Sigmoid colon (tissue), 7 donors: Measurements from ENCODE around the gene EBF4. TPM values are rescaled to one million over a fixed set of nuclear protein-coding genes. Genes with fewer than 3 reads are reported as not detected.
"Not testable (repeated sequence)": the region's sequence is repeated elsewhere in the genome, so short reads cannot be mapped to it uniquely, and the experiment has no call there.

Source experiments
- DNase-seq: peaks from one replicate; pipeline ENCODE4 v3.0.0-alpha.2; 2019
- H3K27ac ChIP-seq, 4 donors: fragments of 200-600 bp; sonication (generic); one replicate each; pipeline ENCODE4 v1.5.1; 2016 to 2019; ENCODE audit warnings: mild to moderate bottlenecking in 1 of 4
- H3K27me3 ChIP-seq, 3 donors: fragments of 200-600 bp; sonication (generic); one replicate each; pipeline ENCODE4 v1.5.1; 2019; ENCODE audit warnings: mild to moderate bottlenecking in 1 of 3
- H3K36me3 ChIP-seq, 4 donors: fragments of 200-600 bp; sonication (generic); one replicate each; pipeline ENCODE4 v1.5.1; 2016 to 2019
- H3K4me1 ChIP-seq, 4 donors: fragments of 200-600 bp; sonication (generic); one replicate each; pipeline ENCODE4 v1.5.1; 2017 to 2019
- H3K4me3 ChIP-seq, 4 donors: fragments of 200-600 bp; sonication (generic); one replicate each; pipeline ENCODE4 v1.5.1; 2017 to 2019; ENCODE audit warnings: mild to moderate bottlenecking in 2 of 4, moderate library complexity in 1 of 4
- H3K9me3 ChIP-seq, 4 donors: fragments of 200-600 bp in 3 of 4; sonication (generic) in 3 of 4; one replicate each; pipeline versions ENCODE4 v1.5.1 to v1.6.1; 2013 to 2019
- CTCF ChIP-seq, 4 experiments: fragments of 450-650 bp in 3 of 4; fragments of 200-600 bp in 1 of 4; IDR thresholded peaks; one replicate each; pipeline ENCODE4 v1.5.1; 2016 to 2019; ENCODE audit warnings: antibody characterized with exemption in 4 of 4, mild to moderate bottlenecking in 3 of 4, moderate library complexity in 2 of 4
- EP300 ChIP-seq, 4 donors: sonication (generic); formaldehyde crosslinking; IDR thresholded peaks; one replicate each; pipeline ENCODE4 v1.6.1; 2017; ENCODE audit warnings: antibody characterized with exemption in 4 of 4
- POLR2A ChIP-seq, 2 donors: fragments of 450-650 bp; IDR thresholded peaks; one replicate each; pipeline ENCODE4 v1.6.1; 2016; ENCODE audit warnings: antibody characterized with exemption in 2 of 2, mild to moderate bottlenecking in 2 of 2, moderate library complexity in 2 of 2
- POLR2AphosphoS5 ChIP-seq, 4 donors: sonication (generic); formaldehyde crosslinking; IDR thresholded peaks; one replicate each; pipeline ENCODE4 v1.6.1; 2017; ENCODE audit warnings: antibody characterized with exemption in 4 of 4
- WGBS, 2 donors: extraction: QIAGEN DNeasy Blood & Tissue Kit; methylation state at CpG; one replicate each; pipeline ENCODE4 v1.1.7; 2013; 5-methylcytosine and 5-hydroxymethylcytosine counted together
- intact Hi-C: fragments of 100-400 bp; cut with DNase I; formaldehyde crosslinking; loops from one replicate; pipeline ENCODE4 v1.15.1; 2023
- polyA plus RNA-seq, 3 donors: library from polyadenylated mRNA; stranded (reverse); fragments of 200-250 nt; gene quantifications; one replicate each; pipeline ENCODE4 v1.2.3, GENCODE V29; 2013
- total RNA-seq, 4 donors: library from RNA; depleted of rRNA; stranded (reverse); fragments of >200 nt; gene quantifications; one replicate each; pipeline ENCODE4 v1.1.0, GENCODE V29; 2016
- donor health status: healthy with polysubstance abuse.
- donor health status: Bipolar disorder and iron deficiency.
- donor health status: healthy.

Gene EBF4
- total and polyA plus RNA-seq, 7 donors: 1.2 to 37.5 (median 14.8) TPM

GRCh38 chr20:2767768-2768631, 75.4 kb downstream of the EBF4 start:
- Histone ChIP-seq H3K27me3 (peaks cover 0 to 62% (median 22%) of the 10 kb centered on the region in 3 donors), H3K4me3 (no peak overlapping the region), H3K27ac (no peak overlapping the region), H3K4me1 (peaks cover 0 to 13% (median 10%) of the 10 kb centered on the region in 4 donors), H3K36me3 (no peaks in the 10 kb centered on the region), H3K9me3 (no peaks in the 10 kb centered on the region)
- no peak for DNase-seq
- TF ChIP-seq EP300 (IDR thresholded peaks at IDR 0.05): no peak
- TF ChIP-seq CTCF (IDR thresholded peaks at IDR 0.05): no peak
- no peak for TF ChIP-seq POLR2A (IDR thresholded peaks at IDR 0.05)
- no peak for TF ChIP-seq POLR2AphosphoS5 (IDR thresholded peaks at IDR 0.05)
- WGBS, 2 donors: 38 to 62% methylated on average over 15 of the region's 15 CpGs
- intact Hi-C loops: no loop called here

- Histone ChIP-seq H3K4me3 (no peak overlapping the region), H3K4me1 (peaks cover 0 to 13% (median 10%) of the 10 kb centered on the region in 4 donors), H3K27me3 (peaks cover 0 to 61% (median 22%) of the 10 kb centered on the region in 3 donors), H3K36me3 (no peaks in the 10 kb centered on the region), H3K9me3 (no peaks in the 10 kb centered on the region), H3K27ac (no peak overlapping the region)
- intact Hi-C loops: no loop called here
- DNase-seq: no peak
- WGBS, 2 donors: 75 to 83% methylated on average over 5 of the region's 5 CpGs
- TF ChIP-seq EP300 (IDR thresholded peaks at IDR 0.05) (no peak), POLR2A (IDR thresholded peaks at IDR 0.05) (no peak), CTCF (IDR thresholded peaks at IDR 0.05) (no peak), POLR2AphosphoS5 (IDR thresholded peaks at IDR 0.05) (no peak)
Measured at GRCh38 chr20:2768632-2769015, 76.0 kb downstream of the EBF4 start.

DNA sequence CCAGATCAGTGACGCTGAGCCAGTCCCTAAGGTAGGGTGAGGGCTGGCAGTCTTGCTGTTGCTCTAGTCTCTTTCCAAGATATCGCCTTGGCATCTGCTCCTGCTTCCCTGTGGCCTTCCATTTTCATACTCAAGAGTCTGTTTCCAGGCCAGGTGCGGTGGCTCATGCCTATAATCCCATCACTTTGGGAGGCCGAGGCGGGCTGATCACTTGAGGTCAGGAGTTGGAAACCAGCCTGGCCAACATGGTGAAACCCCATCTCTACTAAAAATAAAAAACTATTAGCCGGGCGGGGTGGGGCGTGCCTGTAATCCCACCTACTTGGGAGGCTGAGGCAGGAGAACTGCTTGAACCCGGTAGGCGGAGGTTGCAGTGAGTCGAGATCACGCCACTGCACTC, 77.5 kb downstream of the EBF4 start:
- H3K9me3 ChIP-seq, H3K27ac ChIP-seq, intact Hi-C loops, H3K36me3 ChIP-seq, DNase-seq, H3K4me3 ChIP-seq: not testable (repeated sequence)
- H3K27me3 ChIP-seq: peaks cover 0 to 46% (median 12%) of the 10 kb centered on the region in 3 donors
- WGBS, 2 donors: 94 to 95% methylated on average over 12 of the region's 12 CpGs
- H3K4me1 ChIP-seq: peaks cover 0 to 13% (median 10%) of the 10 kb centered on the region in 4 donors

- Histone ChIP-seq H3K27ac (no peak overlapping the region), H3K36me3 (no peaks in the 10 kb centered on the region), H3K9me3 (peaks cover 0 to 3% (median 1%) of the 10 kb centered on the region in 4 donors), H3K4me1 (peaks cover 0 to 13% (median 10%) of the 10 kb centered on the region in 4 donors), H3K4me3 (no peak overlapping the region), H3K27me3 (peaks cover 0 to 36% (median 0%) of the 10 kb centered on the region in 3 donors)
- 52 to 79% methylated on average over 12 of the region's 12 CpGs for WGBS, 2 donors
- DNase-seq: no peak
- intact Hi-C loops: no loop called here
- no peak for TF ChIP-seq CTCF (IDR thresholded peaks at IDR 0.05)
Measured at GRCh38 chr20:2771631-2772080, 79.1 kb downstream of the EBF4 start.

- TF ChIP-seq CTCF (IDR thresholded peaks at IDR 0.05) (no peak), POLR2AphosphoS5 (IDR thresholded peaks at IDR 0.05) (no peak), EP300 (IDR thresholded peaks at IDR 0.05) (no peak), POLR2A (IDR thresholded peaks at IDR 0.05) (no peak)
- peaks cover 0 to 3% (median 1%) of the 10 kb centered on the region in 4 donors for H3K9me3 ChIP-seq
- no peaks in the 10 kb centered on the region for H3K36me3 ChIP-seq
- no peak overlapping the region for H3K4me3 ChIP-seq
- DNase-seq: no peak
- peaks cover 0 to 23% (median 0%) of the 10 kb centered on the region in 3 donors for H3K27me3 ChIP-seq
- no peaks in the 10 kb centered on the region for H3K4me1 ChIP-seq
- intact Hi-C loops: no loop called here
- 80 to 86% methylated on average over 9 of the region's 9 CpGs for WGBS, 2 donors
- H3K27ac ChIP-seq: no peak overlapping the region
Measured at GRCh38 chr20:2773812-2774211, 81.2 kb downstream of the EBF4 start.
